ENCODE measurements around the gene PRKCA.

Gene PRKCA

DNA sequence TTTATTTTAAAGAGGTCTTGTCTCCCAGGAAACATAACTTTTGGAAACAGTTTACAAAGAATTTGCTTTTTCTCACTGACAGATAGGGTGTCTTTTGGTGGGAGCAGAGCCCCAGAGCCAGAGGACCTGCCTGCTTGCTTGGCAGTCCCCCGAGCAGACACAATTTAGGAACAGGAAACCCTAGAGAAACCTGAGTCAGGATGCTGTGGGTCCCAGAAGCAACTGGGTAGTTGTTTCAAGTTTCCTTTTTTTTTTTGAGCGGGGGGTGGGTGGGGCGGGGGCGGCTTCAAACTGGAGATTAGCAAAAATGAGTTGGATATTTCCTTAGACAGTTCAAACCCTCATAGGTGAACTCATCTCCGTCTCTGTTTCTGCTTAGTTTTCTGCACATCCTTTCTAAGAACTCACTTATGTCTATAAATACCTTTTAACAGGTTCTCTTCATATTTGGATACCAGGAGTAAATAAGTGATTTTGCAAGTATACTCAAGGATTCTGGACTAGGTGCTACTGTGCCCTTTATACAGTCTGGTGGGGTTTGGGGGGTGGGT lies 135.1 kb downstream of the PRKCA start:
- Histone ChIP-seq H3K27me3 (no peaks in the 10 kb centered on the region), H3K4me3 (ENCODE audit: low read depth, low read length) (no peak overlapping the region), H3K36me3 (no peaks in the 10 kb centered on the region), H3K4me1 (peaks cover 9% of the 10 kb centered on the region), H3K9me3 (no peaks in the 10 kb centered on the region)
- DNase-seq = no peak
- TF ChIP-seq, protein P1, sequence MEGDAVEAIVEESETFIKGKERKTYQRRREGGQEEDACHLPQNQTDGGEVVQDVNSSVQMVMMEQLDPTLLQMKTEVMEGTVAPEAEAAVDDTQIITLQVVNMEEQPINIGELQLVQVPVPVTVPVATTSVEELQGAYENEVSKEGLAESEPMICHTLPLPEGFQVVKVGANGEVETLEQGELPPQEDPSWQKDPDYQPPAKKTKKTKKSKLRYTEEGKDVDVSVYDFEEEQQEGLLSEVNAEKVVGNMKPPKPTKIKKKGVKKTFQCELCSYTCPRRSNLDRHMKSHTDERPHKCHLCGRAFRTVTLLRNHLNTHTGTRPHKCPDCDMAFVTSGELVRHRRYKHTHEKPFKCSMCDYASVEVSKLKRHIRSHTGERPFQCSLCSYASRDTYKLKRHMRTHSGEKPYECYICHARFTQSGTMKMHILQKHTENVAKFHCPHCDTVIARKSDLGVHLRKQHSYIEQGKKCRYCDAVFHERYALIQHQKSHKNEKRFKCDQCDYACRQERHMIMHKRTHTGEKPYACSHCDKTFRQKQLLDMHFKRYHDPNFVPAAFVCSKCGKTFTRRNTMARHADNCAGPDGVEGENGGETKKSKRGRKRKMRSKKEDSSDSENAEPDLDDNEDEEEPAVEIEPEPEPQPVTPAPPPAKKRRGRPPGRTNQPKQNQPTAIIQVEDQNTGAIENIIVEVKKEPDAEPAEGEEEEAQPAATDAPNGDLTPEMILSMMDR (IDR thresholded peaks at IDR 0.05; ENCODE audit: low read depth, low read length) = no peak

DNA sequence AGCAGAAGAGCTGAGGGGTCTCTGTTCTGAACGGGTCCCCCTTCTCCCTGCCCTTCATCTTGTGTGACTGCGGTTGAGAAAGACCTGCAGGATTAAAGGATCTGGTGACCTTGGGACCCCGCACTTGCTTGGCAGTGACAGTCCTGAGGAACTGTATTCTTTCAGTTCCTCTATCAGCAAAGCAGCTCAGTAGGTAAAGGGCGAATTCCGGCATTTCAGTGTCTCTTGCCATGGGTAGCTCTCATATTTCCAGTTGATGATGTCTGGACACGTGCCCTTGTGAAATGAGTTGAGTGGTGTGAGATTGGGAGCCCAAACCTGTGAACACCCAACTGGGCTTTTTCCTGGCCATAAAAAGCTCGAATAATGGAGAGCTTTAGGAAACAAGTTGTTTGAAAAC lies 135.7 kb downstream of the PRKCA start:
- Histone ChIP-seq H3K4me1 (peaks cover 5% of the 10 kb centered on the region), H3K4me3 (ENCODE audit: low read depth, low read length) (no peak overlapping the region), H3K9me3 (no peaks in the 10 kb centered on the region), H3K27me3 (no peaks in the 10 kb centered on the region), H3K36me3 (no peaks in the 10 kb centered on the region)
- TF ChIP-seq, protein P1 (IDR thresholded peaks at IDR 0.05; ENCODE audit: low read depth, low read length) = no peak
- no peak for DNase-seq

DNA sequence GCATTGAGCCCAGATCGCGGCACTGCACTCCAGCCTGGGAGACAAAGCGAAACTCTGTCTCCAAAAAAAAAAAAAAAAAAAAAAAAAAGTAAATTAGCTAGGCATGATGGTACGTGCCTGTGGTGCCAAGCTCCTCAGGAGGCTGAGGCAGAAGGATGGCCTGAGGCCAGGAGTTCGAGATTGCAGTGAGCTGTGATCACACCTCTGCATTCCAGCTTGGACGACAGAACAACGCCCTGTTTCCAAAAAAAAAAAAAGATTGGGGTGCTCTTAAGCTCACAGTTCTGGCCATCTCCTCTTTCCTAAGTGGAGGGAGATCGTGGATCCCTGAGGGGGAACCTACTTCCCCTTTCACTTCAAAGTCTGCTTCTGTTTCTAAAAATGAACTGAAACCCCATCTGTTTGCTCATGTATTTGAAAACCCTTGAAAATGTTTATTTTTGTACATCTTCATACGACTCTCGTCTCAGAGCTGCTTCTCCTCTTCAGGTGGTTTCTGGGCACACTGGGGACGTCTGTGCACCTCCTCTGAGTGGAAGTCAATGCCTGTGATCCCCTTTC lies 138.8 kb downstream of the PRKCA start:
- Histone ChIP-seq H3K36me3 (no peaks in the 10 kb centered on the region; the same call in 1 of the 2 replicates), H3K27me3 (no peaks in the 10 kb centered on the region), H3K4me1 (no peaks in the 10 kb centered on the region), H3K4me3 (ENCODE audit: low read depth, low read length) (no peak overlapping the region), H3K9me3 (no peaks in the 10 kb centered on the region; the same call in 1 of the 2 replicates)
- TF ChIP-seq, protein P1 (IDR thresholded peaks at IDR 0.05; ENCODE audit: low read depth, low read length) = no peak
- DNase-seq = no peak

DNA sequence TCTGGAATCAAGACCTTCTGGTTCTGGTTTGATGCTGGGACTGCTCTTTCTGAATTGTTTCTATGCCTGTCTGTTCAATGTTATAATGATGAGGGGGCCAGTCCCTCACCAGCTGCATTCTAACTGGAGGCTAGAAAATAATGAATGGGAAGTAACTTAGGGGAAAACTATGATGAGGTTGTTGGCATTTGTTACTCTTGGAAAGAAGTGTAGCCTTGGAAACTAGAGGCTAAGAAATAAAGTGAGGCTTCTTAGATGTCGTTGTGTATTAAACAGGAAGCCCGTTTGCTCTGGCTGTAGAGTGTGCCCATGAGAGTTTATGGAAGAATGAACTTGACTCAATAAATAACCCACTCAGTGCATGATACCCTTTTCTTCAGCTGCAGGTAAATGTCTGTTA lies 140.8 kb downstream of the PRKCA start:
- Histone ChIP-seq H3K9me3 (no peaks in the 10 kb centered on the region; the same call in 1 of the 2 replicates), H3K4me1 (no peaks in the 10 kb centered on the region)
- TF ChIP-seq, protein P1 (IDR thresholded peaks at IDR 0.05; ENCODE audit: low read depth, low read length) = no peak

DNA sequence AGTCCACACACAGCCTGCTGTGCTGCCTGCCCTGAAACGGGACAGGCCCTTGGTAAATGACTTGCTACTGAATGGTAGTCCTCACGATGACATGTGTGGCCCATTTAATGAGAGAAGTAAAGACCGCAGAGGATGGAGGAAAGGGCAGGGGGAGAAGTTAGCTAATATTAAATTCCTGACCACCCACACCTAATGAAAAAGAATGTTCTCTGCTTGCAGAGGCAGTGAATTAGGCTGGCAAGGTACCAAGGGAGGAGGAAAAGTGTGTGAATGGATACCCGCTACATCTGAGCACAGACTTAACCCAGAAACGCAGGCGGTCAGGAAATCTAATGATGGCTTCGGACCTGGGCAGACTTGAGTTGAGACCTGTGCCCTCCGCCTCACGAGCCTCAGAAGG lies 141.2 kb downstream of the PRKCA start:
- Histone ChIP-seq H3K9me3 (no peaks in the 10 kb centered on the region; the same call in 1 of the 2 replicates), H3K4me3 (ENCODE audit: low read depth, low read length) (no peak overlapping the region), H3K27me3 (no peaks in the 10 kb centered on the region), H3K36me3 (no peaks in the 10 kb centered on the region; the same call in 1 of the 2 replicates), H3K4me1 (no peaks in the 10 kb centered on the region)
- no peak for DNase-seq
- TF ChIP-seq, protein P1 (IDR thresholded peaks at IDR 0.05; ENCODE audit: low read depth, low read length) = no peak

More for the DNA sequence above, 140.8 kb downstream of the PRKCA start:
- Histone ChIP-seq H3K36me3 (no peaks in the 10 kb centered on the region; the same call in 1 of the 2 replicates), H3K4me3 (ENCODE audit: low read depth, low read length) (no peak overlapping the region), H3K27me3 (no peaks in the 10 kb centered on the region)
- DNase-seq = no peak

DNA sequence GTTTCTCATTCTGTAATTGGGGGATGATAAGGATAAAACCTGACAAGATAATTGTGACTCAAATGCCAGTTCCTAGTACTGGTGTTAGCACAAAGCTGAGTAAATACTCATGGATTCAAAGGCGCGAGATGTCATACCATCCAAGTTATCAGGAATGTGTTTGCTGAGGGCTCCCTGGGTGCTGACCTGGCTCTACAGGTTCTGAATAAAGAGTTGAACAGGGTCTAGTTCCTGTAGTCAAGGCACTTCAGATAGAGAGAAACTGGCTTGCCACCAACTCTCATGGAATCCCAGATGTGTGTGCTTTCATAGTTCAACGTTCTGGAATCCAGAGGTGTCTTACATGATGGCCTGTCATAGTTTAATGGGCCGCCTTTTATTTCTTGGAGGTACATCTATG lies 141.6 kb downstream of the PRKCA start:
- Histone ChIP-seq H3K4me1 (no peaks in the 10 kb centered on the region), H3K27me3 (no peaks in the 10 kb centered on the region), H3K36me3 (no peaks in the 10 kb centered on the region; the same call in 1 of the 2 replicates), H3K4me3 (ENCODE audit: low read depth, low read length) (no peak overlapping the region), H3K9me3 (no peaks in the 10 kb centered on the region; the same call in 1 of the 2 replicates)
- no peak for DNase-seq
- TF ChIP-seq, protein P1 (IDR thresholded peaks at IDR 0.05; ENCODE audit: low read depth, low read length) = no peak
